NCI-H2107 (cell line): ENCODE results near the gene FAM168B.

Source experiments
- DNase-seq: peaks from one replicate; lab custom pipeline; 2025; lab: John Stamatoyannopoulos, UW

Gene FAM168B

GRCh38 chr2:131039908-131040660 is 53.2 kb downstream of the FAM168B start:
- no peak for DNase-seq

- DNase-seq: no peak
Measured at GRCh38 chr2:131039535-131039907, 53.7 kb downstream of the FAM168B start.

GRCh38 chr2:131039101-131039440 is 54.2 kb downstream of the FAM168B start:
- DNase-seq: no peak

GRCh38 chr2:131038258-131039100 is 54.8 kb downstream of the FAM168B start:
- no peak for DNase-seq

GRCh38 chr2:131037398-131038257 is 55.6 kb downstream of the FAM168B start:
- no peak for DNase-seq

GRCh38 chr2:131036696-131037397 is 56.4 kb downstream of the FAM168B start:
- DNase-seq: no peak

- no peak for DNase-seq
Measured at GRCh38 chr2:131036269-131036668, 57.0 kb downstream of the FAM168B start.

- no peak for DNase-seq
Measured at GRCh38 chr2:131035826-131036231, 57.4 kb downstream of the FAM168B start.

- no peak for DNase-seq
Measured at GRCh38 chr2:131035112-131035825, 58.0 kb downstream of the FAM168B start.

- no peak for DNase-seq
Measured at GRCh38 chr2:131034122-131035051, 58.9 kb downstream of the FAM168B start.

- DNase-seq: no peak
Measured at GRCh38 chr2:131033786-131034121, 59.5 kb downstream of the FAM168B start.

GRCh38 chr2:131032393-131032836 is 60.8 kb downstream of the FAM168B start:
- no peak for DNase-seq

GRCh38 chr2:131031875-131032274 is 61.4 kb downstream of the FAM168B start:
- no peak for DNase-seq

GRCh38 chr2:131031431-131031841 is 61.8 kb downstream of the FAM168B start:
- DNase-seq: no peak

- DNase-seq: no peak
Measured at GRCh38 chr2:131030478-131030971, 62.7 kb downstream of the FAM168B start.

GRCh38 chr2:131029812-131030211 is 63.4 kb downstream of the FAM168B start:
- no peak for DNase-seq

GRCh38 chr2:131027566-131028528 is 65.4 kb downstream of the FAM168B start:
- no peak for DNase-seq

GRCh38 chr2:131026919-131027318 is 66.3 kb downstream of the FAM168B start:
- no peak for DNase-seq

GRCh38 chr2:131023758-131024157 is 69.5 kb downstream of the FAM168B start:
- no peak for DNase-seq
